HEK293 (cell line): Measurements from ENCODE around the gene RABEP2.
A peak's percentile ranks its signal among the peaks of the same experiment; 100 is the strongest.

Source experiments
- GFI1B ChIP-seq: fragments of 450-650 bp; formaldehyde crosslinking; IDR thresholded peaks from 2 replicates; pipeline ENCODE4 v1.5.1; 2016; ENCODE audit warnings: missing biosample characterization, missing genetic modification characterization
- GLIS1 ChIP-seq: fragments of 450-650 bp; formaldehyde crosslinking; IDR thresholded peaks from 2 replicates; pipeline ENCODE4 v1.5.1; 2016; ENCODE audit warnings: missing biosample characterization, missing genetic modification characterization
- GLIS2 ChIP-seq: fragments of 450-650 bp; formaldehyde crosslinking; IDR thresholded peaks from 2 replicates; pipeline ENCODE4 v1.5.1; 2016; ENCODE audit warnings: missing biosample characterization, missing genetic modification characterization
- HIC1 ChIP-seq: fragments of 450-650 bp; formaldehyde crosslinking; IDR thresholded peaks from 2 replicates; pipeline ENCODE4 v1.5.1; 2016; ENCODE audit warnings: missing biosample characterization, missing genetic modification characterization
- IKZF3 ChIP-seq: fragments of 450-650 bp; IDR thresholded peaks from 2 replicates; pipeline ENCODE4 v1.5.0; 2018; ENCODE audit warnings: missing biosample characterization, mild to moderate bottlenecking, missing genetic modification characterization, moderate library complexity
- KLF1 ChIP-seq: fragments of 450-650 bp; formaldehyde crosslinking; IDR thresholded peaks from 2 replicates; pipeline ENCODE4 v1.5.1; 2016; ENCODE audit warnings: missing biosample characterization, missing genetic modification characterization
- KLF7 ChIP-seq: fragments of 450-650 bp; formaldehyde crosslinking; IDR thresholded peaks from 2 replicates; pipeline ENCODE4 v1.5.1; 2016; ENCODE audit warnings: missing biosample characterization, missing genetic modification characterization, borderline replicate concordance
- RBAK ChIP-seq: fragments of 450-650 bp; formaldehyde crosslinking; IDR thresholded peaks from 2 replicates; pipeline ENCODE4 v1.5.1; 2016; ENCODE audit warnings: missing biosample characterization, missing genetic modification characterization
- SCRT1 ChIP-seq: fragments of 450-650 bp; formaldehyde crosslinking; IDR thresholded peaks from 2 replicates; pipeline ENCODE4 v1.5.1; 2016; ENCODE audit warnings: missing biosample characterization, missing genetic modification characterization, borderline replicate concordance
- SCRT2 ChIP-seq: fragments of 450-650 bp; formaldehyde crosslinking; IDR thresholded peaks from 2 replicates; pipeline ENCODE4 v1.5.1; 2016; ENCODE audit warnings: missing biosample characterization, missing genetic modification characterization
- SP7 ChIP-seq: fragments of 450-650 bp; formaldehyde crosslinking; IDR thresholded peaks from 2 replicates; pipeline ENCODE4 v1.5.1; 2016; ENCODE audit warnings: missing biosample characterization, missing genetic modification characterization
- TCF7L2 ChIP-seq: IDR thresholded peaks from 2 replicates; pipeline ENCODE4 v1.6.1; 2011; ENCODE audit warnings: low read depth, mild to moderate bottlenecking, inconsistent platforms, low read length, moderate library complexity, borderline replicate concordance
- ZNF112 ChIP-seq: fragments of 450-650 bp; formaldehyde crosslinking; IDR thresholded peaks from 2 replicates; pipeline ENCODE4 v1.5.0; 2017; ENCODE audit warnings: missing biosample characterization, missing genetic modification characterization
- ZNF121 ChIP-seq: fragments of 450-650 bp; formaldehyde crosslinking; IDR thresholded peaks from 2 replicates; pipeline ENCODE4 v1.5.1; 2016; ENCODE audit warnings: missing biosample characterization, missing genetic modification characterization
- ZNF146 ChIP-seq: fragments of 450-650 bp; formaldehyde crosslinking; IDR thresholded peaks from 2 replicates; pipeline ENCODE4 v1.5.1; 2016; ENCODE audit warnings: missing biosample characterization, missing genetic modification characterization
- ZNF211 ChIP-seq: fragments of 450-650 bp; formaldehyde crosslinking; IDR thresholded peaks from 2 replicates; pipeline ENCODE4 v1.5.1; 2016; ENCODE audit warnings: low read depth, missing biosample characterization, missing genetic modification characterization
- ZNF24 ChIP-seq: fragments of 450-650 bp; formaldehyde crosslinking; IDR thresholded peaks from 2 replicates; pipeline ENCODE4 v1.5.1; 2016; ENCODE audit warnings: missing biosample characterization, missing genetic modification characterization
- ZNF324 ChIP-seq: fragments of 450-650 bp; formaldehyde crosslinking; IDR thresholded peaks from 2 replicates; pipeline ENCODE4 v1.5.1; 2016; ENCODE audit warnings: missing biosample characterization, missing genetic modification characterization
- ZNF391 ChIP-seq: fragments of 450-650 bp; formaldehyde crosslinking; IDR thresholded peaks from 2 replicates; pipeline ENCODE4 v1.5.1; 2016; ENCODE audit warnings: low read depth, missing biosample characterization, missing genetic modification characterization, borderline replicate concordance
- ZNF426 ChIP-seq: fragments of 450-650 bp; formaldehyde crosslinking; IDR thresholded peaks from 2 replicates; pipeline ENCODE4 v1.5.1; 2017; ENCODE audit warnings: missing biosample characterization, missing genetic modification characterization, mild to moderate bottlenecking, inconsistent platforms, moderate library complexity
- ZNF433 ChIP-seq: fragments of 450-650 bp; formaldehyde crosslinking; IDR thresholded peaks from 2 replicates; pipeline ENCODE4 v1.5.1; 2016; ENCODE audit warnings: missing biosample characterization, missing genetic modification characterization, low read depth
- ZNF501 ChIP-seq: fragments of 450-650 bp; formaldehyde crosslinking; IDR thresholded peaks from 2 replicates; pipeline ENCODE4 v1.5.1; 2016; ENCODE audit warnings: missing biosample characterization, missing genetic modification characterization
- ZNF580 ChIP-seq: fragments of 450-650 bp; formaldehyde crosslinking; IDR thresholded peaks from 2 replicates; pipeline ENCODE4 v1.5.1; 2016; ENCODE audit warnings: missing biosample characterization, missing genetic modification characterization
- ZNF596 ChIP-seq: fragments of 450-650 bp; IDR thresholded peaks from 2 replicates; pipeline ENCODE4 v1.5.0; 2018; ENCODE audit warnings: missing biosample characterization, mild to moderate bottlenecking, missing genetic modification characterization, moderate library complexity
- ZNF624 ChIP-seq: fragments of 450-650 bp; formaldehyde crosslinking; IDR thresholded peaks from 2 replicates; pipeline ENCODE4 v1.5.1; 2017; ENCODE audit warnings: missing biosample characterization, missing genetic modification characterization
- ZNF639 ChIP-seq: fragments of 450-650 bp; formaldehyde crosslinking; IDR thresholded peaks from 2 replicates; pipeline ENCODE4 v1.5.1; 2016; ENCODE audit warnings: missing biosample characterization, missing genetic modification characterization
- ZNF677 ChIP-seq: fragments of 450-650 bp; IDR thresholded peaks from 2 replicates; pipeline ENCODE4 v1.5.0; 2018; ENCODE audit warnings: missing biosample characterization, mild to moderate bottlenecking, missing genetic modification characterization, moderate library complexity
- ZNF707 ChIP-seq: fragments of 450-650 bp; formaldehyde crosslinking; IDR thresholded peaks from 2 replicates; pipeline ENCODE4 v1.5.1; 2016; ENCODE audit warnings: missing biosample characterization, missing genetic modification characterization
- ZNF777 ChIP-seq: fragments of 450-650 bp; formaldehyde crosslinking; IDR thresholded peaks from 2 replicates; pipeline ENCODE4 v1.5.1; 2017; ENCODE audit warnings: missing biosample characterization, missing genetic modification characterization, borderline replicate concordance
- ZSCAN16 ChIP-seq: fragments of 450-650 bp; formaldehyde crosslinking; IDR thresholded peaks from 2 replicates; pipeline ENCODE4 v1.5.1; 2016; ENCODE audit warnings: missing biosample characterization, missing genetic modification characterization
- TF ChIP-seq, protein P1 (sequence below): fragments of 450-650 bp; formaldehyde crosslinking; IDR thresholded peaks from 2 replicates; pipeline ENCODE4; 2016; ENCODE audit warnings: missing biosample characterization, missing genetic modification characterization
- TF ChIP-seq, protein P2 (sequence below): fragments of 450-650 bp; formaldehyde crosslinking; IDR thresholded peaks from 2 replicates; pipeline ENCODE4 v1.5.1; 2016; ENCODE audit warnings: missing biosample characterization, missing genetic modification characterization
- TF ChIP-seq, protein P3 (sequence below): fragments of 450-650 bp; formaldehyde crosslinking; IDR thresholded peaks from 2 replicates; pipeline ENCODE4 v1.5.1; 2016; ENCODE audit warnings: missing biosample characterization, missing genetic modification characterization

RABEP2 gene

DNA sequence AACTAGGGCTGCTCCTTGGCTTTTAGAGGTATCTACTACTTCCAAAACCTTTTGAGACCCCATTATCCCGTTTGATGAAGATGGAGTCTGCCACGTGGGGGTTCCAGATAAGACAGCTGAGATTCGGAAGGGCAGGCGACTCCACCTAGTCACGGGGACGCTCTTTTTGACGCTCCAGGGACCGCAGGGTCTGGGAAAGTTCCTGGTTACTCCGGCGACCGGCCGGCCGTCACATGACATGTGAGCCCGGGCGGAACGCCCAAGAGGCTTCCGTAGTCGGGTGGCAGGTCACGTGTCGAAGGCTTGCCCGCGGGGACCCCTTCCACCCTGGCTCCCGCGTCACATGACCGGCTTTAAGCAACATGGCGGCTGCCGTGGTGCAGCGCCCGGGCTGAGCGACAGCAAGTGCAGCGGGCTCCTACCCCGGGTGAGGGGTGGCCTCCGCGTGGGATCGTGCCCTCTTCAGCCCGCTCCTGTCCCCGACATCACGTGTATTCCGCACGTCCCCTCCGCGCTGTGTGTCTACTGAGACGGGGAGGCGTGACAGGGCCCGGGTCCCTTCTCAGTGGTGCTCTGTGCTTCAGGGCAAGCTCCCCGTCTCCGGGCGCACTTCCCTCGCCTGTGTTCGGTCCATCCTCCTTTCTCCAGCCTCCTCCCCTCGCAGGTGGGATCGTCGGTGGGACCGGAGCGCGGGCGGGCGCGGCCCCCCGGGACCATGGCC is 49.6 kb upstream of the RABEP2 start, which contains the start of gene SPNS1 (continued):
- TF ChIP-seq HIC1 (tag by site-specific recombination) (peak; percentile 98), GLIS1 (tag by site-specific recombination) (no peak; the same call in 1 of the 2 replicates), ZNF121 (tag by site-specific recombination) (no peak), ZNF426 (tag by site-specific recombination) (no peak), ZNF211 (tag by site-specific recombination) (no peak), GLIS2 (tag by site-specific recombination) (peak; percentile 45; the same call in 1 of the 2 replicates), SP7 (tag by site-specific recombination) (peak; percentile 89), ZNF580 (peak; percentile 99), ZNF324 (tag by site-specific recombination) (peak; percentile 91), ZSCAN16 (tag by site-specific recombination) (no peak), ZNF596 (tag by site-specific recombination) (no peak), ZNF777 (tag by site-specific recombination) (no peak), TCF7L2 (no peak), ZNF639 (tag by site-specific recombination) (peak; percentile 86), ZNF624 (tag by site-specific recombination) (no peak), ZNF707 (tag by site-specific recombination) (no peak), ZNF677 (tag by site-specific recombination) (no peak), SCRT1 (tag by site-specific recombination) (no peak), ZNF391 (no peak), IKZF3 (peak; percentile 66), ZNF433 (tag by site-specific recombination) (no peak), SCRT2 (tag by site-specific recombination) (no peak; the same call in 1 of the 2 replicates), RBAK (tag by site-specific recombination) (no peak), GFI1B (tag by site-specific recombination) (peak; percentile 36; the same call in 1 of the 2 replicates), ZNF146 (tag by site-specific recombination) (peak; percentile 35; the same call in 1 of the 2 replicates), ZNF24 (tag by site-specific recombination) (peak; percentile 99), KLF7 (tag by site-specific recombination) (peak; percentile 75), KLF1 (peak; percentile 88), ZNF112 (tag by site-specific recombination) (no peak), ZNF501 (peak; percentile 79; the same call in 1 of the 2 replicates)
- TF ChIP-seq, protein P1, sequence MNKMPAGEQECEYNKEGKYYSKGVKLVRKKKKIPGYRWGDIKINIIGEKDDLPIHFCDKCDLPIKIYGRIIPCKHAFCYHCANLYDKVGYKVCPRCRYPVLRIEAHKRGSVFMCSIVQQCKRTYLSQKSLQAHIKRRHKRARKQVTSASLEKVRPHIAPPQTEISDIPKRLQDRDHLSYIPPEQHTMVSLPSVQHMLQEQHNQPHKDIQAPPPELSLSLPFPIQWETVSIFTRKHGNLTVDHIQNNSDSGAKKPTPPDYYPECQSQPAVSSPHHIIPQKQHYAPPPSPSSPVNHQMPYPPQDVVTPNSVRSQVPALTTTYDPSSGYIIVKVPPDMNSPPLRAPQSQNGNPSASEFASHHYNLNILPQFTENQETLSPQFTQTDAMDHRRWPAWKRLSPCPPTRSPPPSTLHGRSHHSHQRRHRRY = no peak
- TF ChIP-seq, protein P2, sequence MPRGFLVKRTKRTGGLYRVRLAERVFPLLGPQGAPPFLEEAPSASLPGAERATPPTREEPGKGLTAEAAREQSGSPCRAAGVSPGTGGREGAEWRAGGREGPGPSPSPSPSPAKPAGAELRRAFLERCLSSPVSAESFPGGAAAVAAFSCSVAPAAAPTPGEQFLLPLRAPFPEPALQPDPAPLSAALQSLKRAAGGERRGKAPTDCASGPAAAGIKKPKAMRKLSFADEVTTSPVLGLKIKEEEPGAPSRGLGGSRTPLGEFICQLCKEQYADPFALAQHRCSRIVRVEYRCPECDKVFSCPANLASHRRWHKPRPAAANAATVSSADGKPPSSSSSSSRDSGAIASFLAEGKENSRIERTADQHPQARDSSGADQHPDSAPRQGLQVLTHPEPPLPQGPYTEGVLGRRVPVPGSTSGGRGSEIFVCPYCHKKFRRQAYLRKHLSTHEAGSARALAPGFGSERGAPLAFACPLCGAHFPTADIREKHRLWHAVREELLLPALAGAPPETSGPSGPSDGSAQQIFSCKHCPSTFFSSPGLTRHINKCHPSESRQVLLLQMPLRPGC (tag by site-specific recombination) = peak; percentile 83; the same call in 1 of the 2 replicates
- TF ChIP-seq, protein P3, sequence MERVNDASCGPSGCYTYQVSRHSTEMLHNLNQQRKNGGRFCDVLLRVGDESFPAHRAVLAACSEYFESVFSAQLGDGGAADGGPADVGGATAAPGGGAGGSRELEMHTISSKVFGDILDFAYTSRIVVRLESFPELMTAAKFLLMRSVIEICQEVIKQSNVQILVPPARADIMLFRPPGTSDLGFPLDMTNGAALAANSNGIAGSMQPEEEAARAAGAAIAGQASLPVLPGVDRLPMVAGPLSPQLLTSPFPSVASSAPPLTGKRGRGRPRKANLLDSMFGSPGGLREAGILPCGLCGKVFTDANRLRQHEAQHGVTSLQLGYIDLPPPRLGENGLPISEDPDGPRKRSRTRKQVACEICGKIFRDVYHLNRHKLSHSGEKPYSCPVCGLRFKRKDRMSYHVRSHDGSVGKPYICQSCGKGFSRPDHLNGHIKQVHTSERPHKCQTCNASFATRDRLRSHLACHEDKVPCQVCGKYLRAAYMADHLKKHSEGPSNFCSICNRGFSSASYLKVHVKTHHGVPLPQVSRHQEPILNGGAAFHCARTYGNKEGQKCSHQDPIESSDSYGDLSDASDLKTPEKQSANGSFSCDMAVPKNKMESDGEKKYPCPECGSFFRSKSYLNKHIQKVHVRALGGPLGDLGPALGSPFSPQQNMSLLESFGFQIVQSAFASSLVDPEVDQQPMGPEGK (tag by site-specific recombination) = peak; percentile 89
